EL (cell line): ENCODE data around the gene GLT1D1.

Source experiments
- DNase-seq: peaks from one replicate; pipeline ENCODE4 v3.0.0-alpha.2; 2016

Gene GLT1D1

GRCh38 chr12:128916425-128916824, 63.1 kb downstream of the GLT1D1 start:
- DNase-seq = no peak

DNA sequence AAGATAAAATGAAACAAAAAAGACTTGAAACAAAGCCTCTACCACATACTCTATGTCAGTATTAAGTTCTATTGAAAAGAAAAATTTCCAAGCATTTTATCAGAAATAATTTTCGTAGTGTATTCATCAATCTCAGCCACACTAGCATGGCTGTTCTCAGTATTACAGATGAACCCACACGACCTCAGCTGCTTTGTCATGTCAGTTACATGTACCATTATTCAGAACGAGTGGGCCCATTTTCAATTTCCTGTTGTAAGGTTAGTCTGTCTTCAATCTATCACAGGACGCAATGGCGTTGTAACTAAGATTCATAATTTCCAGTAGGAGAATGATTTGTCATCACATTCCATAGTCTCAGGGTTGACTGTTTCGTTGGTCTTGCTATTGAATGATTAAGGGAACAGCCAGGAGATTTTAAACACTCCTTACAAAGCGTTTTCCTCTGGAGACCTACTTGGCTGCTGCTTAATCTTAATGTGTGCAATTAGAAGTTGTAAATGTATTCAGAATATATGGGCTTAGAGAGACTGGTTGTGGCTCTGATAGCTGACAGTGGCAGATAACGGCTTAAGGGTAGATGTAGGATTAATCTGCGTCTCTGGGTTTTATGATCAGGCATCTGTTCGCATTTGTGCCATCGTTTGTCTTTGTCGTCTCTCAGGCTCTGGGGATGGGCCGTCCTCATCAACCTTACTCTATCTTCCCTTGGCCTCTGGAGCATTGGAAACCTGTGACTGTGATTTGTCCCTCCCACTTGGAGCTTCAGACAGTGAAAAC, 65.4 kb downstream of the GLT1D1 start:
- no peak for DNase-seq

GRCh38 chr12:128920468-128920867, 67.2 kb downstream of the GLT1D1 start:
- no peak for DNase-seq

DNA sequence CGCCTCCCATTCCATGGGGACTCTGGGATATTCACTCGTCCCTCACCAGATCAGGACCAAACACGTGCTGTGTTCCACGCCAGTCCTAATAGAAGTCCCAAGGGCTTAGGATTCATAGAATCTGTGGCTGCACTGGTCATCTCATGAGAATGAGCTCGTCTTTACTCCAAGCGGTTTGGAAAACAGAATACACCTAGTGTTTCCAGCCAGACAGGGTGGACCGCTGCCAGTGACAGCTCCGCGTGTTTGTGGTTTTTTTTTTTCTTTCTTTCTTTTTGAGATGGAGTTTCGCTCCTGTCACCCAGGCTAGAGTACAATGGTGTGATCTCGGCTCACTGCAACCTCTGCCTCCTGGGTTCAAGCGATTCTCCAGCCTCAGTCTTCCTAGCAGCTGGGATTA, 75.1 kb downstream of the GLT1D1 start:
- no peak for DNase-seq

- no peak for DNase-seq
These were observed 75.8 kb downstream of the GLT1D1 start for GRCh38 chr12:128929057-128929456.

- DNase-seq = no peak
These were observed 77.3 kb downstream of the GLT1D1 start for GRCh38 chr12:128930606-128931005.

- no peak for DNase-seq
These were observed 79.2 kb downstream of the GLT1D1 start for GRCh38 chr12:128932521-128932920.

DNA sequence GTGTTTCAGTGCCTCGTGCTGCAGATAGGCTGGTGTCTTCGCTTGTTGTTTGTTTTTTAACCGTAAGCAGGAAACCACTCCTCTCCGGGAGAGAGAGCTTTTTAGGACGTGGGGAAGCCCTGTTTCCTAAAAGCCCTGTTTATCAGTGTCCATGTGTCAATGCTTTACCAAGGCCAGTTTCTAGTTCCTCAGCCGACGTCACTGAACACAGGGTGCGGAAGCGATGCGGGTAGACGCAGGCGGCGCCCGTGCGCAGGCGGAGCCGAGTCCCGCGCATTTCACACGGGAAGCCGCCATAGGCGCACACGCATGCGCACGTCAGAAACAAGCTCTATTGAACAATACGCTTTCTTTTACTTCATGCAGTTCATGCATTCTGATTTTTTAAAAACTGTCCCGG, 79.8 kb downstream of the GLT1D1 start:
- DNase-seq = no peak

- DNase-seq = no peak
These were observed 80.6 kb downstream of the GLT1D1 start for GRCh38 chr12:128933926-128934325.

GRCh38 chr12:128938886-128939285, 85.6 kb downstream of the GLT1D1 start:
- DNase-seq = no peak

DNA sequence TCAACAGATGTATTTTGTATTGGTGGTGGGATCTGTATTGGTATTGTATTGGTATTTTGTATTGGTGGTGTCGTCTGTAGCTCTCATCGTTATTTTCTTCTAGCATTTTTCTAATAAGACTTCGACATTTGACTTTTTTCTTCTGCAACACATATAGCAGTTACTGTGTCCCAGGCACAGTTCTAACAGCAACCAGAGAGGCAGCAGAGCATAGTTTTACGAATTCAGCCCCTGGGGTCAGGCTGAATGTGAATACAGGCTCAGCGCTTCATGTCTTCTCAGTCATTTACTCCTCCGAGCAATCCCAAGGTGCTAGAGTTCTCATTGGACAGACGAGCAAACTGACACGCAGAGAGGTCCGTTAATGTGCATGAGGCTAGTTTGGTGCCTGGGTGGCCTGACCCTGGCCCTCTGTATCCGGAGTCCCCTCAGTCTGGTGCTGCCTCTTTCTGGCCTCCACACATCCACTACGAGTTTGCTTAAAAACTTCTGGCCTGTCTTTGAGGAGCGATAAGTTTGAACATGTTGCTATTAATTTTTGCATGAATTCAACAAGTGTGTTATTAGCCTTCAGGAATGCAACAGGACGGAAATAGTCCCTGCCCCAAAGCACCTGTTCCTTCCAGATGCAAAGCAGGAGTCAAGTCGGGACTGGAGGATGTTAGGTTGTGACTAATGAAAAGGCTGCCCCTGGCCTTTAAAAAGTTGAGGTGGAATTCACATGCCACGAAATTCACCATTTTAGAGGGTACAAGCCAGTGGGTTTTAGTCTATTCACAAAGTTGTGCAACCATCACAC, 87.0 kb downstream of the GLT1D1 start:
- no peak for DNase-seq

DNA sequence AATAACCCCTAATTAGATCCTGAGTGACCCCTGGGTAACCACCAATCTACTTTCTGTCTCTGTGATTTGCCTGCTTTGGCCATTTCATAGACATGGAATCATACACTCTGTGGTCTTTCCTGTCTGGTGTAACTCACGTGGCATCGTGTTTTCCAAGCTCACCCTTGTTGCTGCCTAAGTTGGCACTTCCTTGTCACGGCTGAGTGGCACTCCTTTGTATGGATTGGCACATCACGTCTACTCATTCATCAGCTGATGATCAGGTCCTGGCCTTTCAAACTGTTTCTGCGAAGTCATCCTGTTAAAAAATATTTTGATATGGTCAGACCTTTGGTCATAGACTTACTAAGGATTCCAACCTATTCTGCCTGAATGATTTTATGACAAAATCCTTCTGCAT, 87.7 kb downstream of the GLT1D1 start:
- DNase-seq = no peak

DNA sequence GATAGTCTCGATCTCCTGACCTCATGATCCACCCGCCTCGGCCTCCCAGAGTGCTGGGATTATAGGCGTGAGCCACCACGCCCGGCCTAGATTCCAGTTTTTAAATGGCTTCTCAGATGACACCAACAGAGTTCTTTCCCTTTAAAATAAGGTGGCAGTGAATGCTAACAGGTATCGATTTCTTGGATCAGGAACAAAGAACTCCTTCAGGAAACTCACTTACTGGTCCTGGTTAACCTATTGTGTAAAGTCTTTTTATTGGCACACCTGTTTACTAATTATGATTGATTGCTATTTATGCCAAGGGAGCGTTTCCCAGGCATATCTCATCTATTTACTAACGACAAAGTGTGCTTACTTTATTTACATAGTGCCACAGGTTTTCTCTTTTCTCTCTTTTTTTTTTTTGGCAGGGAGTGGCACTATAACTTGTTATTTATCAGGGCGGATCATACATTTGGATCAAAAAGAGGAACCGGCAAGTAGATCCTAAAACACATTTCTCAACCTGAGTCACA, 89.7 kb downstream of the GLT1D1 start:
- DNase-seq = no peak

DNA sequence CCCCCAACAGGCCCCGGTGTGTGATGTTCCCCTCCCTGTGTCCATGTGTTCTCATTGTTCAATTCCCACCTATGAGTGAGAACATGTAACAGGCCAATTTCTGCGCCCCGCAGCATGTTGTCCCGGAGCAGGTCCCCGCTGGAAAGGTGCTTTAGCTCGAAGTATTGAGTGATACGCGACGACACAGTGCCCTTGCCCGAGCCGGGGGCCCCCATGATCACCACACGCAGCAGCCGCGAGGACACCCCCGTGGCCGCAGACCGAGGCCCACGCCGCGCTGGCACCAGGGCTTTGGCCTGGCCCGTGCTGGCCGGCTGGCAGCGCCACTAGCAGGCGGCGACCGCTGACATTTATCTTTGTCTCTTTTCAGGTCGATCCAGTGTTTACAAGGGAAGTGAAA, 91.7 kb downstream of the GLT1D1 start:
- no peak for DNase-seq

GRCh38 chr12:128947209-128947608, 93.9 kb downstream of the GLT1D1 start:
- DNase-seq = no peak

DNA sequence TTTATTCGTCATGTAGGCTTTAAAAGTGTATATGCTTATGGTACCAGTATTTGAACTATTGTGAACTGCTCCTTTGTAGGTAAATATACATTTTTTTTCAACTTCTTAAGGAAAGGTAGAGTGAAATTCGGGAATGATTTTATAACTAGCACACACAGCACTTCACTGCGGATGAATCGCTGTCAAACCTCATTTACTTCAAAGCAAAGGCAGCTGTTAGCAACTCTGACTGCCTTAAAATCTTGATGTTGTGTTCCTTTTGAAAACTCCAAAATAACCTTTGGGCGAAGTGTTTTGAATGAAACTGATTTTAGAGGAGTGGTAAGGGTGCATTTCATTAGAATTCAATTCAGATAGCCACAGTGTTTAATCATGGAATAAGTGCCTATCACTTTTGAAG, 95.8 kb downstream of the GLT1D1 start:
- no peak for DNase-seq

DNA sequence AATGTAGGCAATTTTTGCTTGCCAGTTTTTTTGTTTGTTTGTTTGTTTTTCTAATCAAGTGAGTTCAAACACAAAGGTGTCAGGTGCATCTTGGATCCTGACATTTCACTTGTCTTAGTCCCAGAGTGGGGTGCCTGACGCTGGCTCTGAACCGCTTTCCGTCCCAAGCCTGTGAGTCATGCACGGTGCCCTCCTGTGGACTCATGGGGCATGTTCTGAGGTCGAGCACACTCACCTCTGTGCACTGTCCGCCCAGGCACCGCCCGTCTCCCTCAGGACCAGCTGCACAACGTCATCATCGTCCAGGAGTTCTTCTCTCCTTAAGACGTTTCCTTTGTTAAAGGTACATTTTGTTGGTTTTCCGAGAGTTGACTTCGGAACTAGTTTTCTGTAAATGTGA, 98.2 kb downstream of the GLT1D1 start:
- DNase-seq = no peak

- no peak for DNase-seq
These were observed 103.5 kb downstream of the GLT1D1 start for GRCh38 chr12:128956755-128957154.

- DNase-seq = no peak
These were observed 106.6 kb downstream of the GLT1D1 start for GRCh38 chr12:128959901-128960300.

DNA sequence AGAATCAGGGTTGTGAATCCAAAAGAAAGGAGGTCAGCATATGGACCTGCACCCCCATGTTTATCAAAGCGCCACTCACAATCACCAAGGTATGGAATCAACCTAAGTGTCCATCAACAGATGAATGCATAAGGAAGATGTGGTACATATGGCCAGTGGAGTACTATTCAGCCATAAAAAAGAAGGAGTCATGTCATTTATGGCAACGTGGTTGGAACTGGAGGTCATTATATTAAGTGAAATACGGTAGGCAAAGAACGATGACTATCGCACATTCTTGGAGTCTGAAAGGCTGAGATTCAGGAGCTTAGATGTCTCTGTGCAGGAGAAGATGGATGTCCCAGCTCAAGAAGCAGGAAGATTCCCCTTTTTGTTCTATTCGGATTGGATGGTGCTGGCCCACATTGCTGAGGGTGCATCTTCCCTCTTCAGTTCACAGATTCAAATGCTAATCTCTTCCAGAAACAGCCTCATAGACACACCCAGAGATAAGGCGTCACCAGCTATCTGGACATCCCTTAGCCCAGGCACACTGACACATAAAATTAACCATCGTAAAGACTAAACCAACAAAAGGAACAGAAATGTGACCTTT, 108.1 kb downstream of the GLT1D1 start:
- no peak for DNase-seq

GRCh38 chr12:128961957-128962356, 108.7 kb downstream of the GLT1D1 start:
- DNase-seq = no peak

DNA sequence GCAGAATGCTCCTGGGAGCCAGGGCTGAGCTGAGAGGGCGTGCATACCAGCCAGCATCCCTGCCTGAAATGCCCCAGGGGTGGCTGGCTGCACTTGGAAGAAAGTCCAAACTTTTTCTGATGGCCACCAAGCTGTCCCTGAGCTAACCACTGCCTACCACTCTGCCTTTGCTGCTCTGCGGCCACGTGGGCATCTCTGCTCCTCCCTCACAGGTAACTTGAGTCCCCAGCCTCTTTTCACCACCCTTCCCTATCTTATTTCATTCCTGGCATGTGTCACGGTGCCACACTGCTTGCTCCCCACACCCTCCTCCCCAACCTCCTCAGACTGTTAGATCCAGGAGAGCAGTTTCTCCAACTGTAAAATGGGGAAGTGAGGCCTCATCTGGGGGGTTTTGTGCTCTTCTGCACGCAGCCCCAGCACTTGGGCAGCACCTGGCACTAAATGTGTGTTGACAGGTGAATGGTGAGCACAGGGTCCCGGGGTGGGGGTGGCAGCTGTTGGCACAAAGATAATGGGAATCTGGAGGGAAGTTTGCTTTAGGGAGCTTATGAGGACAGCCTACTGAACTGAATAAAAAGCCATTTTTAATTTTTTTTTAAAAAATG, 113.0 kb downstream of the GLT1D1 start:
- DNase-seq = no peak

DNA sequence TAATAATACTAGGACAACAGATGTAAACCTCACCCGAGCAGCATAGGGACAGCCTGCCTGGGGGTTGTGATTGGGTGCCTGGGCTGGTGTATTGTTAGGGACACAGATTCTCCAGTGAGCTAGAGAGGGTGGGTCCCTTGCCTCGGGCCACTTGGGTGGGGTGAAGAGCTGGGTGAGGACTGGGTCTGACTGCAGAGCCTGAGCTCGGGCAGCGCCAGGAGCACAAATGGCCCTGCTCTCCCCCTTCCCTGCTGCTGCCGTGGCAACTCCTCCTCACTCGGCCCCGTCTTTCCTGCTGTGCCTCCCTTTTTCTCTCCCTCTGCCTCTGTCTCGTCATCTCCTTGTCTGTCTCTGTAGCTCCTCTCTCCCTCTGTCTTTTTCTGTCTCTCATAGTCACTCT, 115.4 kb downstream of the GLT1D1 start:
- DNase-seq = no peak
